ENCODE results near the gene POTEG.
"Not testable (repeated sequence)": the region's sequence is repeated elsewhere in the genome, so short reads cannot be mapped to it uniquely, and the experiment has no call there.

The POTEG gene

GRCh38 chr14:19372813-19373500 lies 61.2 kb downstream of the POTEG start:
- DNase-seq (ENCODE audit: low read depth in 2 of 2): not testable (repeated sequence)

- not testable (repeated sequence) for DNase-seq (ENCODE audit: low read depth in 2 of 2)
Observed at GRCh38 chr14:19371767-19372166, 62.4 kb downstream of the POTEG start.

GRCh38 chr14:19362803-19363202 lies 71.3 kb downstream of the POTEG start:
- DNase-seq (ENCODE audit: low read depth in 2 of 2): not testable (repeated sequence)

- not testable (repeated sequence) for DNase-seq (ENCODE audit: low read depth in 2 of 2)
Observed at GRCh38 chr14:19362323-19362722, 71.8 kb downstream of the POTEG start.

- DNase-seq (ENCODE audit: low read depth in 2 of 2): not testable (repeated sequence)
Observed at GRCh38 chr14:19361636-19362253, 72.4 kb downstream of the POTEG start.

GRCh38 chr14:19360937-19361635 lies 73.1 kb downstream of the POTEG start:
- not testable (repeated sequence) for DNase-seq (ENCODE audit: low read depth in 2 of 2)

Data from stimulated activated CD4-positive, alpha-beta T cell treated with anti-CD3 and anti-CD28 coated beads, Interleukin-12 subunit alpha, Interleukin-12 subunit beta, amount 100 ng/mL, for 24 hours (primary cell).